Transverse colon (tissue), 4 donors: Measurements from ENCODE around the gene ALB. TPM values are rescaled to one million over a fixed set of nuclear protein-coding genes. Genes with fewer than 3 reads are reported as not detected.

Experiments used
- DNase-seq: peaks from one replicate; pipeline ENCODE4 v3.0.0-alpha.2; 2019
- H3K27ac ChIP-seq, 4 donors: fragments of 200-600 bp; sonication (generic); 2 replicates each; pipeline ENCODE4 v1.5.1; 2016 to 2018; ENCODE audit warnings: inconsistent platforms in 4 of 4
- H3K27me3 ChIP-seq: fragments of 200-600 bp; sonication (generic); 2 replicates; pipeline ENCODE4 v1.5.1; 2017; ENCODE audit warnings: inconsistent platforms
- H3K36me3 ChIP-seq, 4 donors: fragments of 200-600 bp; sonication (generic); 2 replicates each; pipeline ENCODE4 v1.5.1; 2017 to 2019; ENCODE audit warnings: inconsistent platforms in 4 of 4
- H3K4me1 ChIP-seq, 4 donors: fragments of 200-600 bp; sonication (generic); 2 replicates each; pipeline ENCODE4 v1.5.1; 2017 to 2020; ENCODE audit warnings: inconsistent platforms in 4 of 4
- H3K4me3 ChIP-seq, 4 donors: fragments of 200-600 bp; sonication (generic); 1 replicate in 1 of 4; 2 replicates in 3 of 4; pipeline versions ENCODE4 v1.5.1 to v1.6.1; 2017 to 2019; ENCODE audit warnings: inconsistent platforms in 4 of 4
- H3K9me3 ChIP-seq, 2 donors: fragments of 200-600 bp; sonication (generic); 2 replicates each; pipeline ENCODE4 v1.5.1; 2017 to 2019; ENCODE audit warnings: inconsistent platforms in 2 of 2
- EP300 ChIP-seq: sonication (generic); formaldehyde crosslinking; IDR thresholded peaks from one replicate; pipeline ENCODE4 v1.6.1; 2017; ENCODE audit warnings: antibody characterized with exemption, low read depth
- POLR2A ChIP-seq: fragments of 450-650 bp; IDR thresholded peaks from one replicate; pipeline ENCODE4 v1.6.1; 2016; ENCODE audit warnings: antibody characterized with exemption, mild to moderate bottlenecking, moderate library complexity
- POLR2AphosphoS5 ChIP-seq, 3 donors: sonication (generic); formaldehyde crosslinking; IDR thresholded peaks; one replicate each; pipeline ENCODE4 v1.6.1; 2016; ENCODE audit warnings: antibody characterized with exemption in 3 of 3
- WGBS, 2 donors: methylation state at CpG; one replicate each; pipeline ENCODE4 v1.1.5; 2018; ENCODE audit warnings: low coverage in 1 of 2; 5-methylcytosine and 5-hydroxymethylcytosine counted together
- in situ Hi-C, 4 donors: fragments of 200-750 bp; cut with MboI; loops; one replicate each; pipeline versions ENCODE4 v1.15.0 to v1.15.1; 2017; ENCODE audit warnings: low sequenced_read_pairs in 3 of 4, low pct_ligation_motif_present in 1 of 4, low pct_unique_long_range_greater_than_20kb in 1 of 4
- intact Hi-C: fragments of 100-400 bp; cut with DNase I; formaldehyde crosslinking; loops from one replicate; pipeline ENCODE4 v1.15.1; 2023; ENCODE audit warnings: low total_unique reads
- total RNA-seq, 4 donors: library from RNA; depleted of rRNA; stranded (reverse); fragments of >200 nt; gene quantifications; one replicate each; pipeline ENCODE4 v1.1.0, GENCODE V29; 2016
- TF ChIP-seq, protein P1 (sequence below), 5 experiments: fragments of 200-600 bp in 3 of 5; fragments of 450-650 bp in 2 of 5; sonication (generic) in 3 of 5; IDR thresholded peaks; 1 replicate in 2 of 5; 2 replicates in 3 of 5; pipeline ENCODE4 v1.5.1; 2016 to 2017; ENCODE audit warnings: antibody characterized with exemption in 5 of 5, inconsistent platforms in 3 of 5, mild to moderate bottlenecking in 2 of 5, moderate library complexity in 1 of 5

Gene ALB
- total RNA-seq, 4 donors from 2014 or later, result 0.64 TPM; not detected in 3

DNA sequence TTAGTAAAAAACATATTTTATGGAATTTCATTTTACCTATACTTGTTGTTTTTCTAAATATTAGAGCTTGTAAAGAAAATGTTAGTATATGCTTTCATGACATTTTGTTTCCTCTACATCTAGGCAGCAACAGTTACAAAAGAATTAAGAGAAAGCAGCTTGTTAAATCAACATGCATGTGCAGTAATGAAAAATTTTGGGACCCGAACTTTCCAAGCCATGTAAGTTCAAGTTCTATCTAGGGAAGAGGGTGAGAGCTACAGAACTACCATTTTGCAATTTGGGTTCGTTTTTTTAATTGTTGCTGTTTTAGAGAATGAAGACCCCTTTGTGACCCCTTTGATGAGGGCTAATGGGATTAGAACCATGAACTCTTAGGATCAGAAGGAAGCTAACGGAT, 39.1 kb downstream of the ALB start:
- Histone ChIP-seq H3K27me3 (no peaks in the 10 kb centered on the region), H3K4me1 (no peaks in the 10 kb centered on the region), H3K36me3 (no peaks in the 10 kb centered on the region), H3K4me3 (no peak overlapping the region), H3K9me3 (no peaks in the 10 kb centered on the region), H3K27ac (no peak overlapping the region)
- TF ChIP-seq POLR2AphosphoS5 (IDR thresholded peaks at IDR 0.05), result no peak
- no peak for TF ChIP-seq POLR2A
- no peak for TF ChIP-seq EP300
- TF ChIP-seq, protein P1, sequence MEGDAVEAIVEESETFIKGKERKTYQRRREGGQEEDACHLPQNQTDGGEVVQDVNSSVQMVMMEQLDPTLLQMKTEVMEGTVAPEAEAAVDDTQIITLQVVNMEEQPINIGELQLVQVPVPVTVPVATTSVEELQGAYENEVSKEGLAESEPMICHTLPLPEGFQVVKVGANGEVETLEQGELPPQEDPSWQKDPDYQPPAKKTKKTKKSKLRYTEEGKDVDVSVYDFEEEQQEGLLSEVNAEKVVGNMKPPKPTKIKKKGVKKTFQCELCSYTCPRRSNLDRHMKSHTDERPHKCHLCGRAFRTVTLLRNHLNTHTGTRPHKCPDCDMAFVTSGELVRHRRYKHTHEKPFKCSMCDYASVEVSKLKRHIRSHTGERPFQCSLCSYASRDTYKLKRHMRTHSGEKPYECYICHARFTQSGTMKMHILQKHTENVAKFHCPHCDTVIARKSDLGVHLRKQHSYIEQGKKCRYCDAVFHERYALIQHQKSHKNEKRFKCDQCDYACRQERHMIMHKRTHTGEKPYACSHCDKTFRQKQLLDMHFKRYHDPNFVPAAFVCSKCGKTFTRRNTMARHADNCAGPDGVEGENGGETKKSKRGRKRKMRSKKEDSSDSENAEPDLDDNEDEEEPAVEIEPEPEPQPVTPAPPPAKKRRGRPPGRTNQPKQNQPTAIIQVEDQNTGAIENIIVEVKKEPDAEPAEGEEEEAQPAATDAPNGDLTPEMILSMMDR (IDR thresholded peaks at IDR 0.05), result no peak
- intact Hi-C loops, result no loop called here
- 65 to 67% methylated on average over 3 of the region's 3 CpGs for WGBS, 2 donors
- DNase-seq, result no peak
- in situ Hi-C loops, result no loop called here

DNA sequence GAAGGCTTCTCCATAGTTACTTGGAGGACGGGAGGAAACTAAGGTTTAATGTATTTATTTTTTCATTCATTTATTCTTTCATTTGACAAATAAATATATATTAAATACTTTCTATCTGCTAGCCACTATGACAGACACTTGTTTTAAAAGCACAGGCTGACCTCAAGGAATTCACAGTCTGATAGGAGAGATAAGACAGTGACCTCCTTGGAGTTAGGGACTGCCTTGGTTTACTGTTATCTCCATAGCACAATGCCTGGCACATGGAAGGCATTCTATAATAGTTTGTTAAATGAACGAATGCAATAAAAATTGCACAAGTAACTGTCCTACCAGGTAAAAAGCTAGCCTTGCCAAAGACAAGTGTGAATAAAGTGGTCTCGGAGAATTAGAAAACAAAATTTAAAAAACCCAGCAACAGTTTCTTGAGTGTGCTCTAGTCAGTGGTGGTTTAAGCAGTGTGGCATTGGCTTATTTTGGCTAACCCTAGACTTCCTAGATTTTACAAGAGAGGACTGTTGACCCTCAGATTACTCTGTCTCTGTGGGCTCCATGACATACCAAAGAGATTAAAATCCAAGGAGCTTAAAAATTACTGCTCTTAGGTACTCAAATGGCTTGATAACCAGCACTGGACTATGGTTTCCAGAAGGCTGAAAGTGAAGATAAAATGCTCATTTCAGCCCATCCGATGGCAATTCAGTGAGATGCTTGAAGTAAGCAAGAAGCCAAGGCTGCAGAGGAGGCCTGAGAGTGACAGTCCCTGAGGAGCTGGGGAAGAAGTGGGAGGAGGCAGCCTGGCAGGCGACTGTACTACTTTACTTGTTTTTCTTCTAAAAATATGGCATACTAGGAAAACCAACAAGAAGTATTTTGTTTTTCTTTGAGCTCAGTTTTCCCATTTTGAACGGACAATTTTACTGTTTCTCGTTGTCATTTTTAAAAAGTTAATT, 41.6 kb downstream of the ALB start:
- Histone ChIP-seq H3K4me1 (no peaks in the 10 kb centered on the region), H3K27me3 (no peaks in the 10 kb centered on the region), H3K9me3 (no peaks in the 10 kb centered on the region), H3K4me3 (no peak overlapping the region), H3K27ac (no peak overlapping the region), H3K36me3 (no peaks in the 10 kb centered on the region)
- DNase-seq, result no peak
- WGBS, 2 donors, result 83 to 86% methylated on average over 7 of the region's 7 CpGs
- in situ Hi-C loops, result no loop called here
- no peak for TF ChIP-seq POLR2A
- TF ChIP-seq, protein P1 (IDR thresholded peaks at IDR 0.05), result no peak
- no peak for TF ChIP-seq POLR2AphosphoS5 (IDR thresholded peaks at IDR 0.05)
- no peak for TF ChIP-seq EP300
- intact Hi-C loops, result no loop called here

DNA sequence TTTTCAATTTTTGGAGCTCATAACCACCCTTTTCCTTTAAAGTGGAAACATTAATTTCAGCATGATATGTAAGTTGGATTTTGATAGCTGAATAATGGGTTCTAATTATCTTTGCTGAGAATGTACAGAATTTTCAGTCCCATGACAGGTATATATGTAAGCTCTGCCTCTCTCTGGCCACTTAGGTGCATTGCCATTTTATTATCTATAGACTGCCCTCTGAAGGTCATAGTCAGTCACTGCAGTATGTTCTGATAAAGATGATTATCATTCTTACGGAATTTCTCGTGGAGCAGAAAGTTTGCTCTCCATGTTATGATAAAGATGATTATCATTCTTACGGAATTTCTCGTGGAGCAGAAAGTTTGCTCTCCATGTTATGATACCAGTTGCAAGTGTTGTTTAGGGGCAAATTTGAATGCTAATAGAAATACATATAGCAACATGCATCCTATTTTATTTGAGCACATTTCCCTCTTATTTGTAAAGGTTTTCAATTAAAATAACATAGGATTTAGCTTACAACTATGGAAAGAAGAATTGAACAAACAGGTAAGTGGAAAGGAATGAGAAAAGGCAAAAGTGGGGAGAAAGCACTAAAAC, 42.4 kb downstream of the ALB start:
- TF ChIP-seq, protein P1 (IDR thresholded peaks at IDR 0.05), result peak; percentile 57 to 78 (median 70)
- TF ChIP-seq POLR2A, result no peak
- H3K9me3 ChIP-seq, result no peaks in the 10 kb centered on the region
- H3K27me3 ChIP-seq, result no peaks in the 10 kb centered on the region
- DNase-seq, result no peak
- intact Hi-C loops, result no loop called here
- H3K36me3 ChIP-seq, result no peaks in the 10 kb centered on the region
- no peak overlapping the region for H3K27ac ChIP-seq
- H3K4me3 ChIP-seq, result no peak overlapping the region
- in situ Hi-C loops, result no loop called here
- no peaks in the 10 kb centered on the region for H3K4me1 ChIP-seq
- 8 to 10% methylated on average over 2 to 4 of the region's 4 CpGs for WGBS, 2 donors

DNA sequence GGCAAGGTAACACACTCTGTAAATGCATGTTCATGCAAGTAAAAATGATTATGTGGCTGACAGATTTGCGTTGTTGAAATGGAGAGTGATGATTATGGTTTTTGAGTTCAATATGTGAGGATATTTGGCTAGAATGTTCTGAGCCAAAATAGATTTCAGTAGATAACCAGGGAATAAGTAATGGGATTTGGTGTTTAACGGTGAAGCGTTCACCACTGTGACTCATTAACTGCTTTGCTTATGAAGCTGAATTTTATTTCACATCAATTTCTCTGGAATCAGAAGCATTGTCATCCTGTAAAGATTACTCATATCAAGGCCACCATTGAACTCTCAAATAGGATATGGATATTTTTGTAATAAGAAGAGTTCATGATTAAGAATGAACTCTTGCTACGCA, 43.6 kb downstream of the ALB start:
- H3K36me3 ChIP-seq, result no peaks in the 10 kb centered on the region
- intact Hi-C loops (no loop called here), in situ Hi-C loops (no loop called here)
- DNase-seq, result no peak
- H3K4me1 ChIP-seq, result peaks cover 0 to 2% (median under 1%) of the 10 kb centered on the region in 4 donors
- TF ChIP-seq, protein P1 (IDR thresholded peaks at IDR 0.05), result no peak
- TF ChIP-seq EP300 (no peak), POLR2A (no peak), POLR2AphosphoS5 (IDR thresholded peaks at IDR 0.05) (no peak)
- H3K4me3 ChIP-seq, result no peak overlapping the region
- H3K9me3 ChIP-seq, result no peaks in the 10 kb centered on the region
- no peaks in the 10 kb centered on the region for H3K27me3 ChIP-seq
- 82 to 85% methylated on average over 4 of the region's 4 CpGs for WGBS, 2 donors
- H3K27ac ChIP-seq, result no peak overlapping the region
